Measurements from ENCODE around the gene BIRC2. TPM values are rescaled to one million over a fixed set of nuclear protein-coding genes. Genes with fewer than 3 reads are reported as not detected.

The BIRC2 gene
- polyA plus RNA-seq, 1 donor (not counting 4 experiments of a cell fraction or from before 2014, with no cell fraction given) = 53.8 TPM

DNA sequence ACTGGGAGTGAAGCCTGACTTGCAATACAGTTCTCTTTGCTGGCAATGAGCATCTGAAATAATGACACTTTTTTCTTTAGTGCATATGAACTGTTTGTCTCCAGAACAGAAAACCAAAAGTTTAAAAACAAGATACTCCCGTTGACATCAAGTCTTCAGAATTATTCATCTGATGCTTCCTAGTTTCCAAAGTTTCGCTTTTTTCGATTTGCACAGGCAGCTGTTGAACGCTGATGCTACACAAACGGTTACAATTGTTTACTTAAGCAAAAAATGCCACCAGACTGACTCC, 612 bp upstream of the BIRC2 start:
- no peak for FAIRE-seq
- Histone ChIP-seq H3K9ac (ENCODE audit: control insufficient read depth, extremely low read depth, insufficient read depth, low read length) (peak overlapping the region; percentile 97), H3K4me2 (ENCODE audit: control insufficient read depth, extremely low read depth, insufficient read depth, low read depth, low read length) (peak overlapping the region; percentile 93), H3K4me1 (ENCODE audit: control insufficient read depth, extremely low read depth, insufficient read depth, low read length) (peaks cover 24% of the 10 kb centered on the region), H3K36me3 (ENCODE audit: control insufficient read depth in 2 of 2, extremely low read depth in 1 of 2, insufficient read depth in 2 of 2, low read length in 2 of 2) (peaks cover 2 to 13% of the 10 kb centered on the region in 2 experiments), H3K79me2 (ENCODE audit: control insufficient read depth, insufficient read depth, low read length) (peaks cover 41% of the 10 kb centered on the region), H3K27ac (ENCODE audit: control insufficient read depth, insufficient read depth, low read length) (peak overlapping the region; percentile 94), H3K9me3 (ENCODE audit: control insufficient read depth, low read depth, low read length) (no peaks in the 10 kb centered on the region), H2AFZ (ENCODE audit: control insufficient read depth, low read length) (peak overlapping the region; percentile 77), H3K9me1 (ENCODE audit: control insufficient read depth, extremely low read depth, insufficient read depth, low read length) (no peaks in the 10 kb centered on the region), H3K4me3 (ENCODE audit: control insufficient read depth in 2 of 3, extremely low read depth in 1 of 3, insufficient read depth in 2 of 3, low read depth in 1 of 3, low read length in 3 of 3) (peak overlapping the region; percentile 93 to 97 (median 97)), H4K20me1 (ENCODE audit: control insufficient read depth, extremely low read depth, insufficient read depth, low read length) (no peaks in the 10 kb centered on the region), H3K27me3 (ENCODE audit: control insufficient read depth, extremely low read depth, insufficient read depth, low read length) (no peaks in the 10 kb centered on the region)
- dilution Hi-C loops (cut with MboI; ENCODE audit: extremely low pct_ligation_motif_present, low sequenced_read_pairs) = no loop called here
- TF ChIP-seq EZH2 (IDR thresholded peaks at IDR 0.05; ENCODE audit: low read length) = no peak
- TF ChIP-seq, protein P1, sequence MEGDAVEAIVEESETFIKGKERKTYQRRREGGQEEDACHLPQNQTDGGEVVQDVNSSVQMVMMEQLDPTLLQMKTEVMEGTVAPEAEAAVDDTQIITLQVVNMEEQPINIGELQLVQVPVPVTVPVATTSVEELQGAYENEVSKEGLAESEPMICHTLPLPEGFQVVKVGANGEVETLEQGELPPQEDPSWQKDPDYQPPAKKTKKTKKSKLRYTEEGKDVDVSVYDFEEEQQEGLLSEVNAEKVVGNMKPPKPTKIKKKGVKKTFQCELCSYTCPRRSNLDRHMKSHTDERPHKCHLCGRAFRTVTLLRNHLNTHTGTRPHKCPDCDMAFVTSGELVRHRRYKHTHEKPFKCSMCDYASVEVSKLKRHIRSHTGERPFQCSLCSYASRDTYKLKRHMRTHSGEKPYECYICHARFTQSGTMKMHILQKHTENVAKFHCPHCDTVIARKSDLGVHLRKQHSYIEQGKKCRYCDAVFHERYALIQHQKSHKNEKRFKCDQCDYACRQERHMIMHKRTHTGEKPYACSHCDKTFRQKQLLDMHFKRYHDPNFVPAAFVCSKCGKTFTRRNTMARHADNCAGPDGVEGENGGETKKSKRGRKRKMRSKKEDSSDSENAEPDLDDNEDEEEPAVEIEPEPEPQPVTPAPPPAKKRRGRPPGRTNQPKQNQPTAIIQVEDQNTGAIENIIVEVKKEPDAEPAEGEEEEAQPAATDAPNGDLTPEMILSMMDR (optimal IDR thresholded peaks at IDR 0.05 in 1 of 3, IDR thresholded peaks at IDR 0.05 in 1 of 3, conservative IDR thresholded peaks at IDR 0.05 in 1 of 3; ENCODE audit: extremely low read depth in 1 of 3, insufficient read depth in 2 of 3, low read length in 3 of 3) = no peak
- no peak for DNase-seq (ENCODE audit: low read depth, low spot score)

DNA sequence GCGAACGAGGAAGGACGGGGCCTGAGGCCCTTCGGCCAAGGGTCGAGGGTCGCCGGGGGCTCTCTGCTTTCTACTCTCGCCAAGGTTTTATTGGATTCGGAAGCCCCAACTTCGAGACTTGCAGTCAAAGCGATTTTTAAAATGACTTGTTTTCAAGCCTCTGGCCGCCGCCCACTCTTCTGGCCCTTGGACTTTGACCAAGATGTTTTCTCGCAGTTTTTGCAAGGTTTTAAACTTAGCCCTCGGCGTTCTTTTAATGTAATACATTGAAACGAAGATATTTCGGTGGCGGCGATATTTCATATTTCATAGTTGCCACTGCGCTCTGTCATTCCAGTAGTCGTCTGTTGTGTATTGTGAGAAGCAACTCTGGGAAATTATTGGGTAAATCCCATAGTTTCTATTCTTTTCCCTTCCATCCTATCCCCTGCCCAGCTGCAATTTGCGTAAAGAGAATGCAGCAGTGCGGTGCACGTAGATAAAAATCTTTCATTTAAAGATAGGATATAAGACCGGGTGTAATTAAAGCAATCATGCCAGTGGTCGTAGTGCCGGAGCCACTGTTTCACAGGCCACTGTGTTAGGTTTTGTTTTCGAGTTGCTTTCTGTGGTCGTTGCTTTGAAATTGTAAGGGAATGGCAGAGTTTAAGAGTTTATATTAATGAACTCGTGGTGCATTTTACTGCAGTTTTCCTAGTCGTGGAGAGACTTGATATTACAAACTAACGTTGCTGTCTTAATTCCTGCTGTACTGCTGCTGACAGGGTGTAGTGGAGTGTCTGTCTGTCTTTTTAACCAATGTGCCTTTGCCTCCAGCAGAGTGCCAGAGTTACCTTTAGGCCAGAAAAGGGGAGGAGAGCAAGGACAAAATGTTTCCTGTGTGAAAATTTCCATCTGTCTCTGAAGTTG, 702 bp downstream of the BIRC2 start:
- DNase-seq (ENCODE audit: low read depth, low spot score) = no peak
- Histone ChIP-seq H3K4me3 (ENCODE audit: control insufficient read depth in 2 of 3, extremely low read depth in 1 of 3, insufficient read depth in 2 of 3, low read depth in 1 of 3, low read length in 3 of 3) (peak overlapping the region; percentile 89 to 97 (median 93)), H2AFZ (ENCODE audit: control insufficient read depth, low read length) (peak overlapping the region; percentile 28), H3K4me2 (ENCODE audit: control insufficient read depth, extremely low read depth, insufficient read depth, low read depth, low read length) (peak overlapping the region; percentile 88), H3K9me1 (ENCODE audit: control insufficient read depth, extremely low read depth, insufficient read depth, low read length) (no peaks in the 10 kb centered on the region), H3K36me3 (ENCODE audit: control insufficient read depth in 2 of 2, extremely low read depth in 1 of 2, insufficient read depth in 2 of 2, low read length in 2 of 2) (peaks cover 2 to 13% of the 10 kb centered on the region in 2 experiments), H3K79me2 (ENCODE audit: control insufficient read depth, insufficient read depth, low read length) (peaks cover 46% of the 10 kb centered on the region), H3K27me3 (ENCODE audit: control insufficient read depth, extremely low read depth, insufficient read depth, low read length) (no peaks in the 10 kb centered on the region), H3K27ac (ENCODE audit: control insufficient read depth, insufficient read depth, low read length) (peak overlapping the region; percentile 94), H4K20me1 (ENCODE audit: control insufficient read depth, extremely low read depth, insufficient read depth, low read length) (no peaks in the 10 kb centered on the region), H3K9me3 (ENCODE audit: control insufficient read depth, low read depth, low read length) (no peaks in the 10 kb centered on the region), H3K9ac (ENCODE audit: control insufficient read depth, extremely low read depth, insufficient read depth, low read length) (peak overlapping the region; percentile 97), H3K4me1 (ENCODE audit: control insufficient read depth, extremely low read depth, insufficient read depth, low read length) (peaks cover 19% of the 10 kb centered on the region)
- dilution Hi-C loops (cut with MboI; ENCODE audit: extremely low pct_ligation_motif_present, low sequenced_read_pairs) = no loop called here
- FAIRE-seq = peak; percentile 72
- TF ChIP-seq, protein P1 (optimal IDR thresholded peaks at IDR 0.05 in 1 of 3, IDR thresholded peaks at IDR 0.05 in 1 of 3, conservative IDR thresholded peaks at IDR 0.05 in 1 of 3; ENCODE audit: extremely low read depth in 1 of 3, insufficient read depth in 2 of 3, low read length in 3 of 3) = no peak
- TF ChIP-seq EZH2 (IDR thresholded peaks at IDR 0.05; ENCODE audit: low read length) = no peak
